Hepatocyte (in vitro differentiated cells): ENCODE results near the gene VAV3. TPM values are rescaled to one million over a fixed set of nuclear protein-coding genes. Genes with fewer than 3 reads are reported as not detected.
A peak's percentile ranks its signal among the peaks of the same experiment; 100 is the strongest.

Experiments used
- DNase-seq: peaks from one replicate; pipeline ENCODE4 v3.0.0-alpha.2; 2016; ENCODE audit warnings: low spot score
- H2AFZ ChIP-seq: fragments of 200-600 bp; sonication (generic); 2 replicates; pipeline ENCODE4 v1.6.0; 2016; ENCODE audit warnings: antibody characterized with exemption, mild to moderate bottlenecking
- H3K27ac ChIP-seq: fragments of 200-600 bp; sonication (generic); 2 replicates; pipeline ENCODE4 v1.5.1; 2016; ENCODE audit warnings: mild to moderate bottlenecking
- H3K27me3 ChIP-seq: fragments of 200-600 bp; sonication (generic); 2 replicates; pipeline ENCODE4 v1.6.1; 2016
- H3K36me3 ChIP-seq: fragments of 200-600 bp; sonication (generic); replicated peaks from 2 replicates; pipeline ENCODE4 v1.5.1; 2016; ENCODE audit warnings: low read depth; ENCODE audit not compliant: insufficient read depth
- H3K4me1 ChIP-seq: fragments of 200-600 bp; sonication (generic); 2 replicates; pipeline ENCODE4 v1.5.1; 2016; ENCODE audit warnings: mild to moderate bottlenecking, moderate library complexity; ENCODE audit not compliant: insufficient read depth
- H3K4me2 ChIP-seq: fragments of 200-600 bp; sonication (generic); 2 replicates; pipeline ENCODE4 v1.6.0; 2016
- H3K4me3 ChIP-seq: fragments of 200-600 bp; sonication (generic); 2 replicates; pipeline ENCODE4 v1.5.1; 2016; ENCODE audit warnings: mild to moderate bottlenecking
- H3K79me2 ChIP-seq: fragments of 200-600 bp; sonication (generic); 2 replicates; pipeline ENCODE4 v1.6.0; 2017; ENCODE audit warnings: mild to moderate bottlenecking
- H3K9me2 ChIP-seq: fragments of 200-600 bp; sonication (generic); replicated peaks from 2 replicates; pipeline ENCODE4 v1.6.0; 2017; ENCODE audit warnings: mild to moderate bottlenecking; ENCODE audit not compliant: insufficient read depth
- H3K9me3 ChIP-seq: fragments of 200-600 bp; sonication (generic); 2 replicates; pipeline ENCODE4 v1.5.1; 2016; ENCODE audit warnings: low read depth, mild to moderate bottlenecking
- H4K20me1 ChIP-seq: fragments of 200-600 bp; sonication (generic); 2 replicates; pipeline ENCODE4 v1.6.0; 2016; ENCODE audit warnings: mild to moderate bottlenecking; ENCODE audit not compliant: insufficient read depth, poor library complexity, severe bottlenecking
- CTCF ChIP-seq: fragments of 200-600 bp; sonication (generic); IDR thresholded peaks from 2 replicates; pipeline ENCODE4 v1.5.1; 2016; ENCODE audit warnings: antibody characterized with exemption, mild to moderate bottlenecking; ENCODE audit not compliant: poor library complexity
- EZH2 ChIP-seq: fragments of 200-600 bp; sonication (generic); IDR thresholded peaks from 2 replicates; pipeline ENCODE4 v1.6.1; 2016; ENCODE audit warnings: antibody characterized with exemption, mild to moderate bottlenecking, borderline replicate concordance
- EZH2phosphoT487 ChIP-seq: fragments of 200-600 bp; sonication (generic); IDR thresholded peaks from one replicate; pipeline ENCODE4 v1.6.1; 2018; ENCODE audit warnings: antibody characterized with exemption, mild to moderate bottlenecking, low read depth, moderate library complexity; ENCODE audit not compliant: unreplicated experiment, severe bottlenecking
- WGBS: methylation state at CpG from one replicate; pipeline ENCODE4 v1.1.6; 2016; ENCODE audit warnings: low lambda C conversion rate; ENCODE audit errors: missing lambda C conversion rate; 5-methylcytosine and 5-hydroxymethylcytosine counted together
- polyA plus RNA-seq: library from polyadenylated mRNA; unstranded; fragments of >200 nt; fragmentation: Nextera tagmentation; extraction: Ambion mirVana; gene quantifications from 2 replicates; pipeline ENCODE4 v1.2.1, GENCODE V29; 2016
- total RNA-seq: library from RNA; depleted of rRNA; stranded (reverse); fragments of >200 nt; gene quantifications from 2 replicates; pipeline ENCODE4 v1.2.3, GENCODE V29; 2014

The VAV3 gene
- total and polyA plus RNA-seq, 2 experiments from 2014 or later: 12.3 to 40.5 TPM

- Histone ChIP-seq H3K4me3 (no peak overlapping the region), H3K27me3 (no peaks in the 10 kb centered on the region), H3K9me3 (no peaks in the 10 kb centered on the region), H3K79me2 (no peaks in the 10 kb centered on the region), H3K36me3 (no peaks in the 10 kb centered on the region), H3K4me2 (no peak overlapping the region), H3K9me2 (no peaks in the 10 kb centered on the region), H3K4me1 (no peaks in the 10 kb centered on the region), H4K20me1 (no peaks in the 10 kb centered on the region), H2AFZ (no peak overlapping the region), H3K27ac (no peak overlapping the region)
- WGBS: 46% methylated on average over 3 of the region's 3 CpGs
- TF ChIP-seq EZH2 (no peak), CTCF (no peak), EZH2phosphoT487 (no peak)
- no peak for DNase-seq
Observed at GRCh38 chr1:107599220-107599619, 365.8 kb downstream of the VAV3 start.

- H3K4me3 ChIP-seq: no peak overlapping the region
- H3K27ac ChIP-seq: no peak overlapping the region
- H4K20me1 ChIP-seq: no peaks in the 10 kb centered on the region
- H3K9me2 ChIP-seq: no peaks in the 10 kb centered on the region
- no peaks in the 10 kb centered on the region for H3K27me3 ChIP-seq
- no peak for TF ChIP-seq EZH2phosphoT487
- no peak for TF ChIP-seq EZH2
- TF ChIP-seq CTCF: no peak
- no peaks in the 10 kb centered on the region for H3K79me2 ChIP-seq
- H3K4me1 ChIP-seq: no peaks in the 10 kb centered on the region
- no peak for DNase-seq
- no peaks in the 10 kb centered on the region for H3K36me3 ChIP-seq
- H3K4me2 ChIP-seq: no peak overlapping the region
- no peak overlapping the region for H2AFZ ChIP-seq
- no peaks in the 10 kb centered on the region for H3K9me3 ChIP-seq
Observed at GRCh38 chr1:107597290-107597689, 367.7 kb downstream of the VAV3 start.

- no peaks in the 10 kb centered on the region for H3K4me1 ChIP-seq
- H3K4me3 ChIP-seq: no peak overlapping the region
- no peaks in the 10 kb centered on the region for H3K9me2 ChIP-seq
- H3K79me2 ChIP-seq: no peaks in the 10 kb centered on the region
- no peaks in the 10 kb centered on the region for H4K20me1 ChIP-seq
- H3K27me3 ChIP-seq: no peaks in the 10 kb centered on the region
- 90% methylated on average over 1 of the region's 1 CpG for WGBS
- peak overlapping the region; percentile 1 for H3K27ac ChIP-seq
- H2AFZ ChIP-seq: no peak overlapping the region
- DNase-seq: no peak
- TF ChIP-seq EZH2 (no peak), CTCF (no peak), EZH2phosphoT487 (no peak)
- H3K4me2 ChIP-seq: no peak overlapping the region
- no peaks in the 10 kb centered on the region for H3K36me3 ChIP-seq
- no peaks in the 10 kb centered on the region for H3K9me3 ChIP-seq
Observed at GRCh38 chr1:107594536-107594935, 370.4 kb downstream of the VAV3 start.

- Histone ChIP-seq H2AFZ (no peak overlapping the region), H3K9me2 (no peaks in the 10 kb centered on the region), H3K4me3 (no peak overlapping the region), H3K79me2 (no peaks in the 10 kb centered on the region), H4K20me1 (no peaks in the 10 kb centered on the region), H3K27me3 (no peaks in the 10 kb centered on the region), H3K4me2 (no peak overlapping the region), H3K27ac (peak overlapping the region; percentile 22), H3K4me1 (no peaks in the 10 kb centered on the region), H3K9me3 (no peaks in the 10 kb centered on the region), H3K36me3 (no peaks in the 10 kb centered on the region)
- TF ChIP-seq EZH2: no peak
- no peak for TF ChIP-seq CTCF
- TF ChIP-seq EZH2phosphoT487: no peak
- no peak for DNase-seq
- WGBS: 60% methylated on average over 2 of the region's 2 CpGs
Observed at GRCh38 chr1:107593501-107594209, 371.3 kb downstream of the VAV3 start.
